ENCODE results near the gene HOXA11.

HOXA11 gene

GRCh38 chr7:27167916-27168264 is 17.1 kb downstream of the HOXA11 start:
- no peak for DNase-seq

- DNase-seq, result no peak
These were observed 18.2 kb downstream of the HOXA11 start for GRCh38 chr7:27166531-27167505.

- no peak for DNase-seq
These were observed 19.0 kb downstream of the HOXA11 start for GRCh38 chr7:27165996-27166530.

GRCh38 chr7:27165089-27165995 is 19.7 kb downstream of the HOXA11 start, which contains the start of gene HOXA9:
HOXA9 (minus strand) TSS chr7:27165537; CDS start chr7:27165457, 80 bp downstream.
- DNase-seq, result no peak

GRCh38 chr7:27164367-27165088 is 20.5 kb downstream of the HOXA11 start:
- no peak for DNase-seq

GRCh38 chr7:27164045-27164366 is 21.0 kb downstream of the HOXA11 start:
- no peak for DNase-seq

GRCh38 chr7:27163288-27164044 is 21.6 kb downstream of the HOXA11 start:
- no peak for DNase-seq

GRCh38 chr7:27162561-27163287 is 22.3 kb downstream of the HOXA11 start:
- no peak for DNase-seq

- DNase-seq, result no peak
These were observed 23.1 kb downstream of the HOXA11 start for GRCh38 chr7:27161721-27162560.

GRCh38 chr7:27161214-27161720 is 23.8 kb downstream of the HOXA11 start:
- no peak for DNase-seq

GRCh38 chr7:27160546-27161213 is 24.4 kb downstream of the HOXA11 start:
- no peak for DNase-seq

- DNase-seq, result no peak
These were observed 24.9 kb downstream of the HOXA11 start for GRCh38 chr7:27160145-27160545.

- DNase-seq, result no peak
These were observed 25.5 kb downstream of the HOXA11 start for GRCh38 chr7:27159266-27160144.

- no peak for DNase-seq
These were observed 26.4 kb downstream of the HOXA11 start for GRCh38 chr7:27158436-27159265.

GRCh38 chr7:27157702-27158431 is 27.2 kb downstream of the HOXA11 start:
- no peak for DNase-seq

- no peak for DNase-seq
These were observed 27.9 kb downstream of the HOXA11 start for GRCh38 chr7:27156916-27157701.

Measured in NCI-H187 treated with DMSO at 0.1 percent for 48 hours (cell line).